A673 (cell line): ENCODE measurements around the gene HPCAL1. TPM values are rescaled to one million over a fixed set of nuclear protein-coding genes. Genes with fewer than 3 reads are reported as not detected.

Experiments used
- BruUV-seq: library from RNA; stranded (reverse); fragments of 400-500 nt; replicated peaks from 2 replicates; lab custom pipeline; 2021; lab: Mats Ljungman, UMichigan
- CTCF ChIA-PET: fragments of 300-600 bp; sonication (Branson Sonifier 250); formaldehyde crosslinking; loops from one replicate; lab custom pipeline; 2022; ENCODE audit warnings: antibody characterized with exemption; lab: Charles Lee
- POLR2A ChIA-PET: fragments of 300-600 bp; sonication (Branson Sonifier 250); formaldehyde crosslinking; loops from one replicate; lab custom pipeline; 2022; ENCODE audit warnings: antibody characterized with exemption; ENCODE audit not compliant: low non-redundant PET; lab: Charles Lee
- DNase-seq: peaks from one replicate; pipeline ENCODE4 v3.0.0-alpha.2; 2015; ENCODE audit warnings: low spot score
- H3K27ac ChIP-seq: fragments of 200-600 bp; sonication (generic); 2 replicates; pipeline ENCODE4 v1.5.1; 2016; ENCODE audit warnings: mixed run types, low read depth, mild to moderate bottlenecking, mixed read lengths, antibody characterized with exemption, low read length; ENCODE audit not compliant: poor library complexity, severe bottlenecking
- H3K27me3 ChIP-seq: fragments of 200-600 bp; sonication (generic); replicated peaks from 2 replicates; pipeline ENCODE4 v1.6.1; 2017; ENCODE audit warnings: mixed run types, low read depth, mild to moderate bottlenecking, mixed read lengths, antibody characterized with exemption, low read length; ENCODE audit not compliant: insufficient read depth, poor library complexity
- H3K36me3 ChIP-seq: fragments of 200-600 bp; sonication (generic); 2 replicates; pipeline ENCODE4 v1.6.1; 2016; ENCODE audit warnings: mixed run types, mild to moderate bottlenecking, mixed read lengths, antibody characterized with exemption, low read length; ENCODE audit not compliant: insufficient read depth, poor library complexity, severe bottlenecking
- H3K4me1 ChIP-seq: fragments of 200-600 bp; sonication (generic); 2 replicates; pipeline ENCODE4 v1.6.1; 2017; ENCODE audit warnings: mixed run types, mild to moderate bottlenecking, mixed read lengths, antibody characterized with exemption, low read length; ENCODE audit not compliant: insufficient read depth, poor library complexity, severe bottlenecking
- H3K4me3 ChIP-seq: fragments of 200-600 bp; sonication (generic); 2 replicates; pipeline ENCODE4 v1.5.1; 2016; ENCODE audit warnings: low read depth, mixed run types, mild to moderate bottlenecking, mixed read lengths, low read length; ENCODE audit not compliant: poor library complexity, severe bottlenecking
- H3K9me3 ChIP-seq: fragments of 200-600 bp; sonication (generic); 2 replicates; pipeline ENCODE4 v1.6.1; 2016; ENCODE audit warnings: mixed run types, low read depth, mild to moderate bottlenecking, mixed read lengths, antibody characterized with exemption, low read length; ENCODE audit not compliant: poor library complexity, severe bottlenecking
- CTCF ChIP-seq: fragments of 300-800, 200-600 bp; sonication (generic); conservative IDR thresholded peaks from 2 replicates; pipeline ENCODE4 v1.5.1; 2017; ENCODE audit warnings: low read depth, mild to moderate bottlenecking, antibody characterized with exemption, low read length, moderate library complexity, mixed read lengths
- EZH2 ChIP-seq: fragments of 200-600 bp; sonication (generic); IDR thresholded peaks from 2 replicates; pipeline ENCODE4 v1.6.1; 2017; ENCODE audit warnings: borderline replicate concordance, low read depth, mild to moderate bottlenecking, mixed read lengths, antibody characterized with exemption, low read length; ENCODE audit not compliant: poor library complexity, severe bottlenecking
- intact Hi-C: fragments of 100-400 bp; cut with micrococcal nuclease; formaldehyde crosslinking; loops from one replicate; pipeline ENCODE4 v1.10.0; 2022; ENCODE audit not compliant: unreplicated experiment
- total RNA-seq: library from RNA; stranded (reverse); gene quantifications from 2 replicates; pipeline ENCODE4 v1.2.3, GENCODE V29; 2021

HPCAL1 gene
- total RNA-seq, 1 experiment from 2014 or later, result 9.7 TPM

- BruUV-seq, result no TSS peak
- CTCF ChIA-PET, result interaction anchor here (0.6 kb wide), 1 partner anchor 318 kb away, joined by 3 read pairs; no protein-coding TSS in a partner anchor
Measured at GRCh38 chr2:10415048-10415447, 112.3 kb downstream of the HPCAL1 start.

GRCh38 chr2:10415640-10416039, 112.9 kb downstream of the HPCAL1 start:
- intact Hi-C loops, result no loop called here
- CTCF ChIA-PET, result interaction anchor here (0.6 kb wide), 1 partner anchor 318 kb away, joined by 3 read pairs; no protein-coding TSS in a partner anchor

More at GRCh38 chr2:10415048-10415447, 112.3 kb downstream of the HPCAL1 start:
- intact Hi-C loops, result no loop called here
- Histone ChIP-seq H3K9me3 (no peaks in the 10 kb centered on the region), H3K27ac (no peak overlapping the region), H3K4me1 (no peaks in the 10 kb centered on the region), H3K4me3 (no peak overlapping the region), H3K36me3 (no peaks in the 10 kb centered on the region), H3K27me3 (no peaks in the 10 kb centered on the region)
- DNase-seq, result no peak
- TF ChIP-seq EZH2 (no peak), CTCF (no peak)
- POLR2A ChIA-PET, result interaction anchor here (0.6 kb wide), 1 partner anchor 281 kb away, joined by 11 read pairs; no protein-coding TSS in a partner anchor

GRCh38 chr2:10417551-10418335, 115.0 kb downstream of the HPCAL1 start:
- CTCF ChIA-PET, result no interaction called here
- BruUV-seq, result no TSS peak
- Histone ChIP-seq H3K4me3 (no peak overlapping the region), H3K4me1 (no peaks in the 10 kb centered on the region), H3K27me3 (no peaks in the 10 kb centered on the region), H3K9me3 (no peaks in the 10 kb centered on the region), H3K36me3 (no peaks in the 10 kb centered on the region), H3K27ac (no peak overlapping the region)
- DNase-seq, result no peak
- no peak for TF ChIP-seq CTCF
- TF ChIP-seq EZH2, result no peak
- POLR2A ChIA-PET, result no interaction called here
- intact Hi-C loops, result no loop called here

More at GRCh38 chr2:10415640-10416039, 112.9 kb downstream of the HPCAL1 start:
- BruUV-seq, result no TSS peak
- POLR2A ChIA-PET, result no interaction called here
- H3K36me3 ChIP-seq, result no peaks in the 10 kb centered on the region
- no peak overlapping the region for H3K4me3 ChIP-seq
- TF ChIP-seq CTCF (no peak), EZH2 (no peak)
- no peaks in the 10 kb centered on the region for H3K9me3 ChIP-seq
- no peaks in the 10 kb centered on the region for H3K27me3 ChIP-seq
- no peak for DNase-seq
- H3K27ac ChIP-seq, result no peak overlapping the region
- H3K4me1 ChIP-seq, result no peaks in the 10 kb centered on the region
